Neural cell (in vitro differentiated cells): ENCODE data around the gene AGTR1. TPM values are rescaled to one million over a fixed set of nuclear protein-coding genes. Genes with fewer than 3 reads are reported as not detected.

Experiments used
- H2AFZ ChIP-seq: fragments of 200-600, 300-800 bp; sonication (generic), shearing (Covaris generic); 2 replicates; pipeline ENCODE4 v1.6.0; 2014; ENCODE audit warnings: low read depth, mild to moderate bottlenecking, antibody characterized with exemption, low read length, moderate library complexity
- H3F3A ChIP-seq: fragments of 200-600 bp; shearing (Covaris generic); 2 replicates; pipeline ENCODE4 v1.6.1; 2016; ENCODE audit warnings: mild to moderate bottlenecking, moderate library complexity, mixed read lengths, antibody characterized with exemption, low read length; ENCODE audit not compliant: insufficient read depth, poor library complexity, severe bottlenecking
- H3K27ac ChIP-seq: fragments of 200-600, 300-800 bp; sonication (generic), shearing (Covaris generic); 2 replicates; pipeline ENCODE4 v1.5.1; 2014; ENCODE audit warnings: mild to moderate bottlenecking, low read length, moderate library complexity
- H3K27me3 ChIP-seq: fragments of 300-800, 200-600 bp; sonication (generic), shearing (Covaris generic); 2 replicates; pipeline ENCODE4 v1.6.0; 2014; ENCODE audit warnings: mild to moderate bottlenecking, low read depth, low read length, moderate library complexity; ENCODE audit not compliant: insufficient read depth
- H3K36me3 ChIP-seq: fragments of 300-800, 200-600 bp; sonication (generic), shearing (Covaris generic); 2 replicates; pipeline ENCODE4 v1.5.1; 2014; ENCODE audit warnings: mild to moderate bottlenecking, antibody characterized with exemption, low read length, moderate library complexity; ENCODE audit not compliant: insufficient read depth
- H3K4me2 ChIP-seq: fragments of 300-800, 200-600 bp; sonication (generic), shearing (Covaris generic); 2 replicates; pipeline ENCODE4 v1.6.0; 2014; ENCODE audit warnings: mild to moderate bottlenecking, low read length
- H3K4me3 ChIP-seq: fragments of 300-800, 200-600 bp; sonication (generic), shearing (Covaris generic); 2 replicates; pipeline ENCODE4 v1.5.1; 2014; ENCODE audit warnings: mild to moderate bottlenecking, low read length, moderate library complexity
- H3K79me2 ChIP-seq: fragments of 200-600 bp; shearing (Covaris generic); replicated peaks from 2 replicates; pipeline ENCODE4 v1.6.0; 2014; ENCODE audit warnings: mild to moderate bottlenecking, low read length, moderate library complexity; ENCODE audit not compliant: insufficient read depth
- H3K9ac ChIP-seq: fragments of 300-800, 200-600 bp; sonication (generic), shearing (Covaris generic); 2 replicates; pipeline ENCODE4 v1.6.1; 2016; ENCODE audit warnings: mild to moderate bottlenecking, low read length, mixed read lengths
- H3K9me2 ChIP-seq: fragments of 200-600 bp; shearing (Covaris generic); 2 replicates; pipeline ENCODE4 v1.6.1; 2016; ENCODE audit warnings: mild to moderate bottlenecking, low read length, mixed read lengths; ENCODE audit not compliant: insufficient read depth
- H3K9me3 ChIP-seq: fragments of 200-600, 300-800 bp; sonication (generic), shearing (Covaris generic); 2 replicates; pipeline ENCODE4 v1.6.1; 2016; ENCODE audit warnings: mild to moderate bottlenecking, mixed run types, low read length, moderate library complexity, mixed read lengths
- H4K20me1 ChIP-seq: fragments of 200-600 bp; shearing (Covaris generic); 2 replicates; pipeline ENCODE4 v1.6.1; 2016; ENCODE audit warnings: mild to moderate bottlenecking, mixed run types; ENCODE audit not compliant: insufficient read depth
- CTCF ChIP-seq: fragments of 450-650 bp; IDR thresholded peaks from 2 replicates; pipeline ENCODE4 v1.5.1; 2014; ENCODE audit warnings: antibody characterized with exemption, mild to moderate bottlenecking, moderate library complexity; ENCODE audit not compliant: poor library complexity, severe bottlenecking
- EP300 ChIP-seq: fragments of 450-650 bp; conservative IDR thresholded peaks from 2 replicates; pipeline ENCODE4 v1.6.1; 2014; ENCODE audit warnings: antibody characterized with exemption, mild to moderate bottlenecking, moderate library complexity; ENCODE audit not compliant: poor library complexity, severe bottlenecking
- EZH2 ChIP-seq: fragments of 200-600, 300-800 bp; shearing (Covaris generic), sonication (generic); IDR thresholded peaks from 2 replicates; pipeline ENCODE4 v1.6.1; 2014; ENCODE audit warnings: antibody characterized with exemption, low read length, borderline replicate concordance, mild to moderate bottlenecking; ENCODE audit not compliant: insufficient read depth, poor library complexity, severe bottlenecking
- MXI1 ChIP-seq: fragments of 450-650 bp; conservative IDR thresholded peaks from 2 replicates; pipeline ENCODE4 v1.6.1; 2014; ENCODE audit warnings: antibody characterized with exemption, mild to moderate bottlenecking; ENCODE audit not compliant: poor library complexity, severe bottlenecking
- POLR2AphosphoS5 ChIP-seq: IDR thresholded peaks from 2 replicates; pipeline ENCODE4 v1.6.1; 2012
- RAD21 ChIP-seq: fragments of 450-650 bp; conservative IDR thresholded peaks from 2 replicates; pipeline ENCODE4 v1.6.1; 2014; ENCODE audit warnings: antibody characterized with exemption, mild to moderate bottlenecking, moderate library complexity
- REST ChIP-seq: IDR thresholded peaks from 2 replicates; pipeline ENCODE4 v1.6.1; 2012; ENCODE audit warnings: borderline replicate concordance
- SMC3 ChIP-seq: fragments of 450-650 bp; conservative IDR thresholded peaks from 2 replicates; pipeline ENCODE4 v1.6.1; 2014; ENCODE audit warnings: antibody characterized with exemption, mild to moderate bottlenecking, moderate library complexity; ENCODE audit not compliant: poor library complexity
- TAF1 ChIP-seq: IDR thresholded peaks from 2 replicates; pipeline ENCODE4 v1.6.1; 2012; ENCODE audit warnings: low read depth
- polyA plus RNA-seq: library from polyadenylated mRNA; depleted of rRNA; stranded (reverse); fragments of >200 nt; gene quantifications from 2 replicates; pipeline ENCODE4 v1.2.3, GENCODE V29; 2014

Gene AGTR1
- polyA plus RNA-seq, 1 donor from 2014 or later, result 1.3 TPM

- Histone ChIP-seq H4K20me1 (no peaks in the 10 kb centered on the region), H3K4me2 (no peak overlapping the region), H3K9ac (no peak overlapping the region), H3K9me3 (no peaks in the 10 kb centered on the region), H2AFZ (no peak overlapping the region), H3K9me2 (no peaks in the 10 kb centered on the region), H3K27ac (no peak overlapping the region), H3F3A (no peaks in the 10 kb centered on the region), H3K4me3 (no peak overlapping the region), H3K79me2 (no peaks in the 10 kb centered on the region), H3K36me3 (no peaks in the 10 kb centered on the region), H3K27me3 (no peaks in the 10 kb centered on the region)
- no peak for TF ChIP-seq MXI1
- no peak for TF ChIP-seq EZH2
- no peak for TF ChIP-seq REST
- no peak for TF ChIP-seq RAD21
- TF ChIP-seq TAF1, result no peak
- TF ChIP-seq CTCF, result no peak
- TF ChIP-seq EP300, result no peak
- no peak for TF ChIP-seq POLR2AphosphoS5
- no peak for TF ChIP-seq SMC3
Observed at GRCh38 chr3:148790370-148790769, 92.7 kb downstream of the AGTR1 start.

- H3K9me2 ChIP-seq, result no peaks in the 10 kb centered on the region
- no peaks in the 10 kb centered on the region for H3K27me3 ChIP-seq
- no peaks in the 10 kb centered on the region for H3K9me3 ChIP-seq
- H2AFZ ChIP-seq, result no peak overlapping the region
- H3K27ac ChIP-seq, result no peak overlapping the region
- no peak overlapping the region for H3K4me3 ChIP-seq
- H3K79me2 ChIP-seq, result no peaks in the 10 kb centered on the region
- no peaks in the 10 kb centered on the region for H4K20me1 ChIP-seq
- H3K9ac ChIP-seq, result no peak overlapping the region
- H3K36me3 ChIP-seq, result no peaks in the 10 kb centered on the region
- TF ChIP-seq POLR2AphosphoS5 (no peak), EP300 (no peak)
- no peak overlapping the region for H3K4me2 ChIP-seq
- no peaks in the 10 kb centered on the region for H3F3A ChIP-seq
Observed at GRCh38 chr3:148790851-148791735, 93.4 kb downstream of the AGTR1 start.
